ENCODE data around the gene HOMER2.
"Not testable (repeated sequence)": the region's sequence is repeated elsewhere in the genome, so short reads cannot be mapped to it uniquely, and the experiment has no call there.

HOMER2 gene

GRCh38 chr15:82892573-82892972 lies 59.9 kb downstream of the HOMER2 start:
- DNase-seq: no peak

DNA sequence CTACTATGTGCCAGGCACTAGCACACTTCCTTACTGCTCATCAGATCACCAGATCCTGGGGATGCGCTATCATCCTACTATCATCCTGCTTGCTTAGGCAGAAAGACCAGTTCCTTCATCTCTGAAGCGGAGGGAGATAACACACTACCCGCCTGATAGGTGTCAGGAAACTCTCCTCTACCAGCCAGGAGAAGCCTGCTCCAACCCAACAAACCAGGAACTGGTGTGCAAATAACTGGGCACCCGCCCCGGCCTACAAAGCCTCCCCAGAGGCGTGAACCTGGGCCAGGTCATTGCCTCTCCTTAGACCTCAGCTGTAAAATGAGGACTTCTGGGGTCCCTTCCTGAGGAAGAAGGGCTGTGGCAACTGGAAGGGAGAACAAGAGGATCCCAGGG lies 61.5 kb downstream of the HOMER2 start:
- no peak for DNase-seq

DNA sequence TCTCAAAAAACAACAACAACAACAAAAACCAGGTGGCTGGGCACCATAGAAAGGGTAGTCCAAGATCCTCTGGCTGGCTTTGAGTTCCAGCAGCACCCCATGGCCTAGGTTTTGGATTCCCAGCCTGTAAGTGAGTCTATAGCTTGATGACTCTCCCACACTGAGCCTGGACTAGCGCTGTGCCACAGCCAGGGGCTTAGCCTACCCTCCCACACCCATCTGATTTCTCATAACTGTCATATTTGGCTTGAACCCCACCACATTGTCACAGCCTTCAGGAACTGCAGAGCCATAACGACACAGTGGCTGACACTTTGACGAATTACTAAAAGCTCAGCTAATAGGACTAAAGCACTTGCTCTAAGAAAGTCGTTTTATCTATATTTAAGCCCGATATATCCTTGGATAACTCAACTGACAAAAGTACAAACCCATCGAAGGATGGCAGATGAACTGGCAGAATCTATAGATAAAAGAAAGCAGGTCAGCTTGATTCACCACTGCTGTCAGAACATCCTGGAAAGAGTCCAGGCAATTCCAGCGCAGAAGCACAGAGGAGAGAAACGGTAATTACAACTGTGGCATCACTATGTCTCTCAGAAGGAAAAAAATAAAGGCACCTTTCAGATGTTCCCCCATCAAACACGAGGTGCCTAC lies 62.1 kb downstream of the HOMER2 start:
- no peak for DNase-seq

DNA sequence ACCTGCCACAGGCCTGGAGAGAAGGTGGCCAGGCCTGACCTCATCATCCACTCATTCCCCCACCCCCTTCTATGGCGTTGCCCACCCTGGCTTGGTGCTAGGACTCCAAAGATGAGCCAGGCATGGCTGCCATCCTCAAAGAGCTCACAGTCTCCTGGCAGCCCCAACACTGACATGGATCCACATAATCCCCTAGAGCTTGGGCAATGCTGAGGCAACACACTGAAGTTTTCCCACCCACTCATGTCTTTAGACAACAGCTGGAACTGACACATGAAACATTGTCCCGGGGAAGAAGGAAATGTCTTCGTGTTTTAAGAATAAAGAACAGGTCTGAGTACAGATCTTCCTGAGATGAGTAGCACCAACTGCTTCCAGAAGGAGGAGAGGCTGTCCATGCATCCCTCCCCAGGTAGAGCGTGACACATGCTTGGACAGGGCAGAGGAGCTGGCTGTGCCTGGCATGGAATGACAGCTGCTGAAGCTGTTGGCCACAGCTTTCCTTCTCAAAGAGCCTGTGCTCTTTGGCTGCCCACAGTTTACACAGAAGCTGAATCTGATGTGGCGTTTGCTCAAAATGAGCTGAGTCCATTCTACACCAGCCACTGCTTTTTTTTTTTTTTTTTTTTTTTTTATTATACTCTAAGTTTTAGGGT lies 70.1 kb downstream of the HOMER2 start:
- no peak for DNase-seq

- DNase-seq: no peak
These were observed 70.8 kb downstream of the HOMER2 start for GRCh38 chr15:82881747-82882146.

GRCh38 chr15:82880704-82881103 lies 71.8 kb downstream of the HOMER2 start:
- no peak for DNase-seq

GRCh38 chr15:82878325-82878724 lies 74.2 kb downstream of the HOMER2 start:
- no peak for DNase-seq

DNA sequence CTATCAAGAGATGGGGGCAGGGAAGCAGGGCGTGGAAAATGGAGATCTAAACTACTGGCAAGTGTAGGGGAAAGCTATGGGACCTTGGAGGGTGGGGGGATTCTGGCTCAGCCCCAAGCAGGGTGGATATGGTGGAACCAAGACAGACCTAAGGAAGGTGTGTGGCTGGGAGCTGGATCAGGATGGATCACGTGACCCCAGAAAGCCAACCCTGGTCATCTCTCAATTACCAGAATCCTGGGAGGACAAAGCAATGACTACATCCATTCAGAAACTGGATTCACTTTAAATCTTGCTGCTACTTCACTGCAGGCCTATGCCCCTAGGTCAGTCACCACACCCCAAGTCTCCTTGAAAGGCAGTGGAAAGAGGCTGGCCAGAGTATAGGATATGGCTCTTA lies 74.7 kb downstream of the HOMER2 start:
- DNase-seq: no peak

GRCh38 chr15:82875411-82876003 lies 77.0 kb downstream of the HOMER2 start:
- no peak for DNase-seq

DNA sequence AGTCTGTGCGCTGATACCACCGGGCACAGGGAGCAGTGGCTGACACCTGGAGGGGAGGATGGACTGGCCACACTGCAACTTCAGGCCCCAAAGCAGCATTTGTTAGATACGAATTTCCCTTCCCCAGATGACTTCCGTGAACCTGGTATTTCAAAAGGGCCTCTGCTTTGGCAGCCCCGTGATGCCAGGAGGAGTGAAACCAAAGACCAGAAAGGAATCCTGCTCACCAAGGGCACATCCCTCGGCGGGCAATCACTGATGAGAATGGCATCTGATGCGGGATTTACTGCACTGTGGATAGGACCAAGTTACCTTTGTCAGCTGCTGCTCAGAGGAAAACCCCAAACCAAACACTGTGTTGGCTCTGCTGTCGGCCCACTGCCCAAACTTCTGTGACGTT lies 77.6 kb downstream of the HOMER2 start:
- DNase-seq: no peak

DNA sequence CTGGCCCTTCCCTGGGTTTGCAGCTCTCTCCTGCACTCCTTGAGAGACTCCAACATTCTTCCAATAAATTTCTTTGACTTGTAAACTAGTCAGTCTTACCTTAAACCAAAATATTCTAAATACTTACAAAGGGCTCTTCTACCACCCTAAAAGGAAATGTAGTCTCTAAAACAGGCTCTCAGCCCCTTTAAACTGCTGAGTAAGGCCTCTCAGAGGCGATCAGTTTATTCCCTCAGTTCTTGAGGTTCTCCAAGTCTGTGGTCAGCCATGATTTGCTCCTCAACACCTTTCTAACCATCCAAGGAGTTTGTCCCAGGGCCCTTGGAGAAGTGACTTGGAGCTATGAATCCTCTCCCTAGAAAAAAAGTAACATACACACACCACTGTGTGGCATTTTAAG lies 78.3 kb downstream of the HOMER2 start:
- no peak for DNase-seq

- no peak for DNase-seq
These were observed 79.4 kb downstream of the HOMER2 start for GRCh38 chr15:82873000-82873680.

GRCh38 chr15:82871832-82872484 lies 80.6 kb downstream of the HOMER2 start:
- DNase-seq: no peak

DNA sequence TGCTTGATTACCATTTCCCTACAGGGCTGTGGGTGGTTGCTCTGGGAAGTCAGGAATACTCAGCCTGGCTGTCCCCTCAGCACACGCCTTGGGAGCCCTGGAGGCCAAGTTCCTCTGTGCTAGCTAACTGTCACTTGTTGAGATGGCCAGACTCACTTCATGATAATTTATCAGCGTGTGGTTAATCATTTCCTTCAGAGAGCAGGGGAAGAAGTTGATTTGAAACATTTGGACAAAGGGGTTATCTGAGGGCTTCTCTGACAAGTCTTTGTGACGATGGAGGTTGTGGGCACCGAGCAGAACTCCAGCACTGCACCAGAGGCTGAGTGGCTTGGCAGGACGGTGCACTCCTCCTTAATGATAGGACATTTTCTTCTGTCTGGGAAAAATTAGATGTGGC lies 81.2 kb downstream of the HOMER2 start:
- DNase-seq: no peak

GRCh38 chr15:82870727-82871320 lies 81.7 kb downstream of the HOMER2 start:
- no peak for DNase-seq

- DNase-seq: not testable (repeated sequence)
These were observed 86.5 kb downstream of the HOMER2 start for GRCh38 chr15:82865981-82866380.

DNA sequence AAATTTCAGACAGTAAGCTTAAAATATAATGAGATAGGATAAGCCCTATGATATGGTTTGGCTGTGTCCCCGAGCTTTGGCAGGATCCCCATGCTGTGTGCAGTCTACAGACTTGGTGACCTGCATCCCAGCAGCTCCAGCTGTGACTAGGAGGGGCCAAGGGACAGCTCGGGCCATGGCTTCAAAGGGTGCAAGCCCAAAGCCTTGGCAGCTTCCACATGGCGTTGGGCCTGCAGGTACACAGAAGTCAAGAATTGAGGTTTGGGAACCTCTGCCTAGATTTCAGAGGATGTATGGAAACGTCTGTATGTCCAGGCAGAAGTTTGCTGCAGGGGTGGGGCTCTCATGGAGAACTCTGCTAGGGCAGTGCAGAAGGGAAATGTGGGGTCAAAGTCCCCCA lies 86.9 kb downstream of the HOMER2 start:
- not testable (repeated sequence) for DNase-seq

DNA sequence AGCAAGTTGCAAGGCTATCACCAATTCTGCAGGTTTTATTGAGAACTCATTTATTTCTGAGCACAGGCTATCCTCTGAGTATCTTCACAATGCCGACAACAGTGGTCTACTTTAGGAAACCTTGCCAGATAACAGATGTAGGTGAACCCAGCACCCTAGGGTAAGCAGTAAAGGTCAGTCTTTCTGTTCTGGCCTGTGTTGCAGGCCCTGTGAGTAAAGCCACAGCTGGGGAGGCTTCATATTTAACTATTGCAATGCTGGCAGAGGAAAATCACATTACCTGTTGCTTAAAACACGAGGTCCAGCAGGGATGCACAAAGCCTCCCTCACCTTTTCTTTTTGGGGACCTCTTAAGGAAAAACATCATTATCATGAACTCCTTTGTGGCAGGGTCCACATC lies 87.6 kb downstream of the HOMER2 start:
- DNase-seq: no peak

- no peak for DNase-seq
These were observed 89.6 kb downstream of the HOMER2 start for GRCh38 chr15:82862886-82863285.

DNA sequence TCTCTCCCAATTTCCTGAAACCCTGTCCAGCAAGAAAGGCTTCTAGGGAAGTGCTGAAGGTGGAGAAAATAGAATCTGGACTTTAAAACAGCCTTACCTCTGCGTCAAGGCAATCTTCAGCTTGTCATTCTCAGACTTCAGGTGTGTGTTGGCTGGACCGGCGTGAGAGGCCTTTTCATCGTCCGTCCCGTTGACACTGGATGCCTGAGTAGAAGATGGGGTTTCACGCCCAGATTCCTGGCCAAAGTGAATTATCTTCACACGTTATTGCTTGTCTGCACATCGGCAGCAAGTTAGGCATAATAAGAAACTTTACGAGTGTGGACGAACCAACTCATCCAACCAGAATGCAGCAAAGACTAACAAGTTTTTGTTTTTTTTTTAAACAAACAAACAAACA lies 93.6 kb downstream of the HOMER2 start:
- no peak for DNase-seq

DNA sequence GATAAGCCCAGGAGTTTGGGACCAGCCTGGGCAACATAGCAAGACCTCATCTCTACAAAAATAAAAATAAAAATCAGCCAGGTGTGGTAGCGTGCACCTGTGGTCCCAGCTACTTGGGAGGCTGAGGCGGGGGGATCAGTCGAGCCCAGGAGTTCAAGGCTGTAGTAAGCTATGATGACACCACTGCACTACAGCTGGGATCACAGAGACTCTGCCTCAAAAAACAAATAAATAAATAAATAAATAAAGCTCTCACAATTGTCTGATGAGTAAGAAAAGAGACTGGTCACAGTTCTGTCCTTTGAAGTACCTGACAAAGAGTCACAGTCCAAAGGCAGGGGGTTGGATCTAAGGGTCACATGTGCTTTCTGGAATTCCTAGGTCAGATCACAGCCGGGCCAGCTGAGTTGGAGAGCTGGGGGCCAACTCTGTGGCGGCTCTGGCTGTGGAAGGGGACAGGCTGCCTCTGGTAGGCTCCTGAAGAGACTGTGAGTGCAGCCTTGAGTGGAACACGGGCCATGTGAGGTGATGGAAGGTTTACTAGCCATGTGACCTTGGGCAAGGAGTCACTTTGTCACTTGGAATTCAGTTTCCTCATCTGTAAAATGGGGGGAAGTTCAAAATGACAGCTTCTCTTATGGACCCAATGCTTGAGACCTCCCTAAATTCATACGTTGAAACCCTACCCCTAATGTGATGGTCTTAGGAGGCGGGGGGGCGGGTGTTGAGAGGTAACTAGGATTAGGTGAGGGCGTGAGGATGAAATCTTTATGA lies 95.9 kb downstream of the HOMER2 start:
- DNase-seq: no peak
